GM19455 (cell line): Measurements from ENCODE around the gene SYT6.
"Not testable (repeated sequence)": the region's sequence is repeated elsewhere in the genome, so short reads cannot be mapped to it uniquely, and the experiment has no call there.

Experiments used
- ATAC-seq: cut with Tn5 transposase; IDR thresholded peaks from one replicate; pipeline ENCODE4 v1.9.1; 2021; ENCODE audit not compliant: unreplicated experiment

SYT6 gene

GRCh38 chr1:114075546-114076242, 78.0 kb downstream of the SYT6 start:
- ATAC-seq, result no peak

- ATAC-seq, result no peak
Observed at GRCh38 chr1:114075105-114075504, 78.6 kb downstream of the SYT6 start.

- no peak for ATAC-seq
Observed at GRCh38 chr1:114072246-114072645, 81.4 kb downstream of the SYT6 start.

- ATAC-seq, result not testable (repeated sequence)
Observed at GRCh38 chr1:114069762-114070161, 83.9 kb downstream of the SYT6 start.

- not testable (repeated sequence) for ATAC-seq
Observed at GRCh38 chr1:114068684-114069083, 85.0 kb downstream of the SYT6 start.

- ATAC-seq, result not testable (repeated sequence)
Observed at GRCh38 chr1:114065671-114066070, 88.0 kb downstream of the SYT6 start.

GRCh38 chr1:114063544-114063943, 90.1 kb downstream of the SYT6 start:
- no peak for ATAC-seq

GRCh38 chr1:114062477-114063099, 91.1 kb downstream of the SYT6 start:
- ATAC-seq, result no peak

- no peak for ATAC-seq
Observed at GRCh38 chr1:114061121-114061830, 92.4 kb downstream of the SYT6 start.

- not testable (repeated sequence) for ATAC-seq
Observed at GRCh38 chr1:114058236-114058635, 95.4 kb downstream of the SYT6 start.

GRCh38 chr1:114054148-114054547, 99.5 kb downstream of the SYT6 start:
- no peak for ATAC-seq

GRCh38 chr1:114048232-114048631, 105.4 kb downstream of the SYT6 start:
- no peak for ATAC-seq

GRCh38 chr1:114043548-114043947, 110.1 kb downstream of the SYT6 start:
- no peak for ATAC-seq

- ATAC-seq, result no peak
Observed at GRCh38 chr1:114043054-114043453, 110.6 kb downstream of the SYT6 start.

GRCh38 chr1:114040273-114041015, 113.2 kb downstream of the SYT6 start:
- no peak for ATAC-seq
